Activated CD8-positive, alpha-beta memory T cell treated with anti-CD3 and anti-CD28 coated beads, Interleukin-2, amount 50 U/mL, for 4 hours (primary cell): ENCODE data around the gene CDCA5.

Source experiments
- DNase-seq: peaks from one replicate; pipeline ENCODE4 v3.0.0-alpha.2; 2020

CDCA5 gene, protein sequence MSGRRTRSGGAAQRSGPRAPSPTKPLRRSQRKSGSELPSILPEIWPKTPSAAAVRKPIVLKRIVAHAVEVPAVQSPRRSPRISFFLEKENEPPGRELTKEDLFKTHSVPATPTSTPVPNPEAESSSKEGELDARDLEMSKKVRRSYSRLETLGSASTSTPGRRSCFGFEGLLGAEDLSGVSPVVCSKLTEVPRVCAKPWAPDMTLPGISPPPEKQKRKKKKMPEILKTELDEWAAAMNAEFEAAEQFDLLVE

DNA sequence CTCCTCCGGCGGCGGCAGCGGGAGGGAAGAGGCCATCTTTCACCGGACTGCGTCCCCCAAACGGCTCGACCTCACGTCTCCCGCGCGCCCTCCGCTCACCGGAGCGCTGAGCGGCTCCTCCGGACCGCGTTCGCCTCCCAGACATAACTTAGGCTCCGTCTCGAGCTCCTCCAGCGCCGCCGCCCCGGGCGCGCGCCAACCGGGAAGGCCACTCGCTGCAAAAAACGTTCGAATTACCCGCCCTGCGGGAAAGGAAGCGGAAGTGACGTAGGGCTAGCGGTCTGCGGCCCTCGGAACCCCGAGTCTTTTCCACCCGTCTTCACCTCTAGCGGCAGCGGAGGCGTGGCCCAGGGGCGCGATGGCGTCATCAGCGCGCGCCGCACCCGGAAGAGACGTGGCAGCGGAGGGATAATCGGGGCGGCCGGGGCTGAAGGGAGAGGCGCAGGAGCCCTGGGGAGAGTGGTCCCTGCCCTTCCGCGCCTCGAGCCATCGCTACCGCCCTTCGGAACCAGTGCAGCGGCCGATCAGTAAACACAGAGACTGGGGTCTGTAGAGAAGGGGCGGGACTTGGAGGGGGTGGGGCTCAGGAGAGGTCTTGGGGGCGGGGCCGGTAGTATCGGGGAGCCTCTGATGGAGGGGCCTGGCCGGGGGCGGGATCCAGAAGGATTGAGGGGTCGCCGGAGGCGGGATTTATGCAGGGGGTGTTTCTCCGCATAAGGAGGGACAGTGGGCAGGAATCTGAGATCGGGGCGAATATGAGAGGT, at the start of gene CDCA5, which contains the start of gene ZFPL1:
TSS of gene CDCA5 (minus strand) at position 207 of the 764 bp plus-strand sequence. CDS start at position 145, 62 bp downstream.
TSS of gene ZFPL1 (plus strand) at position 389 of the 764 bp plus-strand sequence. CDS start 477 bp downstream, outside the sequence.
- DNase-seq, result peak; percentile 96

DNA sequence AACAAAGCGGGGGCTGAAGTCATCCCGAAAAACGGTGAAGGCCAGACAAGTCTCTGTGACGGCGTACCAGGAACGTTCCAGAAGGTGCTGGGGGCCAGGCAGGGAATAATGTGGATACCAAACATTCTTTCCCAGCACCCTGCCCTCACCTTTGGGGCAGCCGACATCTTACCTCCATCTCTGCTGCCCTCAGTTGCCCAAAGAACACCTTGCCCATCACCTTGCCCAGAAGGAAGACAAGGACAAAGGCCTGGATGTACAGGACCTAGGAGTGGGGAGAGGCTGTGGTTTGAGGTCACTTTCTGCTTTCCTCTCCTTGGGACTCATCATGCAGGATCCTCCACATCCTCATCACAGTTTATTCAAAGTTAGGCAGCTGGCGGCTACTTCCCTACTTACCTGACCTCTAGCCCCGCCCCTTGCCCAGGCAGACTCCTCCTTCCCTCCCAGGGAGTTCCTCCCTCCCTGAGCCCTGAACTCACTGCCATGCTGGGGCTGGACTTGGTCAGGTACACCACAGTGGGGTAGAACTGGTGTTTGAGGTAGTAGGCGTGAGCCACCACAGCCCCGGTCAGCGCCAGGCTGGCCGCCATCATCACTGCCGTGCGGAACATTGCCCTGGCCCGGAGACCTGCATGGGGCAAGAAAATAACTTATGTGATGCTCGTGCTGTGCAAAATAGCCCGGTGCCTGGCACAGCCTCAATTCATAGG, 49.3 kb upstream of the CDCA5 start:
- no peak for DNase-seq

DNA sequence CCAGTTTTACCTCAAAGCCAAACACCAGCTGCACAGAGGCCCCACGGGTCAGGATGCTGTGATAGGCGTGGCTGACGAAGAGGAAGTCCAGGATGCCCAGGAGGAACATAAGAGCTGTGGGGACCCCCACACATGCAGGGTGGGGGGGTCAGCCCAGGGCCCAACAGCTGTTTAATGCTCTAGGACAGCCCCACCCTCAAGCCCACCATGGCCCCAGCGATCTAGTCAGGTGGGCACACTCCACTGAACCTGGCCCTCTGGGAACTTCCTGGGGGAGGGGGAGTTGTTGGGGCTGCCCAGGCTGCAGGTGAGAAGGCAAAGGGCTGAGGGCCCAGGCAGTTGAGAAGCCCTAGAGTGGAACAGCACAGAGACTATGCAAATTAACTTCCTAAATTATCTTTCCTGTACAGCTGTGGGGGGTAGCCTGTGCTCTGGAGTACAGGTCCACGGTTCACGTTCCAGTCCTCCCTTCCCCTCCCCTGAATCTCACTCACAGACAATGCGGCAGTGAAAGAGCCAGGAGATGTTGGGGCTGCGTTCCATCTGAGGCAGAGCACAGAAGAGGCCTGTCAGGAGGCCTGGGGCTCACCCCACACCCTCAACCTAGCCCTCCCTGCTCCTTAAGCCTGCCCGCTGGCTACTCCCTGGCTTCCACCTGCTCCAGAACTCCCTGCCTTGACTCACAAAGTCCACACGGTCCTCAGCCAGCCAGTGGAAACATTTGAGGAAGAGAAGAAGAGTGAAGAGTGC, 48.6 kb upstream of the CDCA5 start:
- no peak for DNase-seq

DNA sequence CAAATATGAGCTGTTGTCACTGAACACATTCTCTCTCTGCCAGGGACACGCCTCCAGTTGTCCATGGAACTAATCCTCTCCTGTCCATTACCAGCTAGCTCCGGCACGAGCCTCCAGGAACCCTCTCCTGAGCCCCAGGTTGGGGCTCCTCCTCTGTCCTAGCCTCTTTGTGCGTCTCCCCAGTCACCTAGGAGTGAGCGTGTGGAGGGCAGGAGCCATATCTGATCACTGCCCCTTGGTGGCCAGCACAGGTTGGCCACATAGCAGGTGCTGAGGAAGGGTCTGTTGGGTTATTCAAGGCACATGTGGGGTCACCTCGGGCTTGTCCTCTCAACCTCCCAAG, 48.0 kb upstream of the CDCA5 start:
- no peak for DNase-seq

DNA sequence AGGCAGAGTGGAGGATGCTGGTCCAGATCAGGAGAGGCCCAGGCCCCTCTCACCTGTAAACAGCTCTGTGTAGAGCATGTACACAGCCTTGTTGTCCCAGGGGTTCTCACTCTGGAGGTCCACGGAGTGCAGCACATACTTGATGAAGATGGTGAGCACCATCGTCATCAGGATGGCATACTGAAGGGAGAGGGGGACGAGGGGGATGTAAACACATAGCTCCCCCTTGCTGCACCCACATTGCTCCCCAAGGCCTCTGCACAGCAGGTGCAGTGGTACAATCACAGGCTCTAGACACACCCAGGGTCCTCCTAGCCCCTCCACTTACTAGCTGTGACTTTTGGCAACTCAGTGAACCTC, 47.6 kb upstream of the CDCA5 start:
- no peak for DNase-seq

DNA sequence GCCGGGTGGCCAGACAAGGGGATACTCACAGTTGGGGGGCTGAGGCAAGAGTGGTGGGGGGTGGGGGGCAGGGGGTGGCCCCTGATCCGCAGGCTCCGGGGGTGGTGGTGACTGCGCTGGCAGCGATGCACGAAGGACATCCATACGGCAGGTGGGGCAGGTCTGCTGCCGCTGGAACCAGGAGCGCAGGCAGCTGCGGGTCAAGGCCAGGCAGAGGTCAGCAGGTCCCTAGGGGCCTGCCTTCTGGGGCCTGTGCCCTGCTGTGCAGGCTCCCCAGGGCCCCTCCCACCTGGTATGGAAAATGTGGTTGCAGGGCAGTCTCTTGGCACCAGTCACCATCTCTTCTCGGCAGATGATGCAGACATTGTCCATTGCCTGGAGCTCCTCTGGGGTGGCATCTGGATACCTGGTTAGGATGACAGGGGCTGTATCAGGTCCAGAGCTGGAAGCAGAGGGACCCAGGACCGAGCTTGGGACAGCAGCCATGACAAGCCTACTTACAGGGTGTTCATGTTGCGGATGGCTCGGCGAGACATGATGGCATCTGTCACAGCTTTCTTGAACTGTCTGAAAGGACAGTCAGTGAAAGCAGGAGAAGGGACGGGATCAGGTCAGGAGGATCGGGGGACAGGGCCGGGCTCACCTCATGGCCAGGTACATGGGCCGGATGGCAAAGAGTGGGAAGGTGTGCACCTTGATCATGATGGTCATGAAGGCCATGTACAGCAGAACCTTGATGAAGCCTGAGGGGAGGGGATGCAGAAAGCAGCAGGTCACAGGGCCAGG, 47.0 kb upstream of the CDCA5 start:
- DNase-seq, result no peak

DNA sequence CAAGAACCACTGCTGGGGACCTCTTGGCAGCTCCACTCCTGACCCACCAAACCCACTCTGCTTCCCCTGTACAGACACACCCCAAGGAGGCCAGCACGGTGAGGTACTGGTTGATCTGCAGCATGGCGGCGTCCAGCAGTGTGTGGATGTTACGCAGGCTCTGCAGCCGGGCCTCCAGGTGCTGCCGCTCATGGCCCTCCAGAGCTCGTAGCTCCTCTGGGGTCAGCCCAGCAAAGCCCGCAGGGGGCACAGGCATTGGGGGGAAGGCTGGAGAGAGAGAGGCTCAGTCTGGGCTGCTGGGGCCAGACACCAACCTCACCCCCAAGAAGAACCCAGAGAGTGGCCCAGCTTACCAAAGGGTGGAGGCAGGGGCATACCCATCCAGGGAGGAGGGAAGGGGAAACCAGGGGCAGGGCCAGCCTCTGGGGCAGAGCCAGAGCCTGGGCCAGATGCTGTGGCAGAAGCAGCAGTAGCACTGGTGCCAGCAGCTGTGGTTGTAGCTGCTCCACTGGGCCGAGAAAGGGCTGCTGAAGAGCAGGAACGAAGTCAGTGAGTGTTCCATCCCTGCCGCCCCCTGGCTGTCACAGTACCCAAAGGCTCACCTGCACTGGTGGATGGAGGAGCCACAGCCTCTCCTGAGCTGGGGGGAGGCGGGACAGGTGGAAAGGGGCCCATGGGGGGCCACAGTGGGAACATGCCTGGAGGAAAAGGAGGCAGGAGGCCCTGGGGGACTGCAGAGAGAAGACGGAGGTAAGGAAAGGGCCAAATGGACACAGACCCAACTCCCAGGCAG, 46.0 kb upstream of the CDCA5 start:
- no peak for DNase-seq

DNA sequence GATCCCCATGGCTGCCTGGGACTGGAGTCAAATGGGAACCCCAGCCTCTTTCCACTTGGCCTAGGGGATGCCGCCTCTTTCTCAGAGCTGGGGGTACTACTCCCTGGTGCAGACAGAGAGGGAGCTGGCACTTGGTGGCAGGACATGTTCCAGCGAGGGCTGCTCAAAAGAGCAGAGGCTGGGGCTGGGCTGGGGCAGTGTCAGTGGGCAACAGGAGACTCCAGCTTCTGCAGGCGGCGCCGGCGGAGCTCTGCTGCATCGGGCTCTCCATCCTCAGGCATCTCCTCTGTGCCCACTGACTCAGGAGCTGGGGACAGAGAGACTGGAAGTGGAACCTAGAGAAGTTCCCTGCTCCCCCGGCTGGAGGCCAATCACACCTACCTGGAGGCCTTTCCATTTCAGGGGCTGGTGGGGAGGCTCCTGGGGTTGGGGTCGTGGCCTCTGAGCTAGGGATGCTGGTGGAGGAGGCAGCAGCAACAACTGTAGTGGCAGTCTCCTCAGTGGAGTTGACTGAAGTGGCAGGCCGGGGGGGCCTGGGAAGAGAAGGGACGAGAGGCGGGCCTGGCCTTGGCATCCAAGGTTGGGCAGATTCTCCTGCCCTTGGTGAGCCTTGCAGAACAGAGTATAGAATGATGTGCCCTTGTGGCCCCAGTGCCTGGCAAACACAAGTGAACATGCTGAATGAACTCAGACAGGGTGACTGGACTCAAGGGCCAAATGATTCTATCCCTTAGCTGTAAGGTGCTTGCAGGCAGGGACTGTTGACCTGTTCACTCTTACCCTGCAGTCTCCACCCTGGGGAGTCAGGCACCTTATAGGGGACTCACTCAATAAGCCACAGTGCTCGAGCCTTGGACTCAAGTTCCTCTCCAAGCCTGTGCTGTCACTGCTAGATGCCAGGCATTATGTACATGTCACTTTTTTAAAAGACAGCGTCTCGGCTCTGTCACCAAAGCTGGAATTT, 44.6 kb upstream of the CDCA5 start:
- DNase-seq, result no peak

DNA sequence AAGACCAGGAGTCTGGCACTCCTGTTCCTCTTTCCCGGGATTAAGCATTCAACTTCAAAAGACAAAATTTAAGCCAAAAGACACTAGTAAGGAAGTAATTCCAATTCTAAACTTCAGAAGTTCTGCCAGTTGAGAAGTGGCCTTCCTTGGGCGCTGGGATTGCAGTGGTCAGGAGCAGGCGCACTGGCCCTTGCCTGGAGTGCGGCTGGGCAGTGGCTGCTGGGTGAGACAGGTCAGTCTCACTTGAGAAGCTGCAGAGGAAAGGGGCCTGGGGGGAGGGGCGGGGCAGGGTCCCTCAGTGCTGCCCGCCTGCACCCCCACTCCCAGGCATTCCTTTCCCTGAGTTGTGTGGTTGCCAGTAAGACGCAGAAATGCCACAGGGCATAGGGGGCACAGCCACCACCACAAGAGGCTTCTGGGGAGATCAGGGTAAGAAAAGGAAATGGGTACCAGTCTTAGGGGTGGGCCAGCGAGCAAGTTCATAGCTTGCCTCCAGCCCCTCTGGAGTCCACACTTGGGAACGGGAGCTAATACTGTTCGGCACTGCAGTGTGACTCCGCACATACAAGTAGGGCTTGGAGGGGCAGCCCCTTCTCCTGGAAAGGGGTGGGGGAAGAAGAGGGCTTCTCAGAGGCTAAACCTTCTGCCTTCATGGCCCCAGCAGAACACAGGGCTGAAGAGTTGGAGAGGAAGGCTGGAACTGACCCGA, 43.8 kb upstream of the CDCA5 start:
- no peak for DNase-seq

DNA sequence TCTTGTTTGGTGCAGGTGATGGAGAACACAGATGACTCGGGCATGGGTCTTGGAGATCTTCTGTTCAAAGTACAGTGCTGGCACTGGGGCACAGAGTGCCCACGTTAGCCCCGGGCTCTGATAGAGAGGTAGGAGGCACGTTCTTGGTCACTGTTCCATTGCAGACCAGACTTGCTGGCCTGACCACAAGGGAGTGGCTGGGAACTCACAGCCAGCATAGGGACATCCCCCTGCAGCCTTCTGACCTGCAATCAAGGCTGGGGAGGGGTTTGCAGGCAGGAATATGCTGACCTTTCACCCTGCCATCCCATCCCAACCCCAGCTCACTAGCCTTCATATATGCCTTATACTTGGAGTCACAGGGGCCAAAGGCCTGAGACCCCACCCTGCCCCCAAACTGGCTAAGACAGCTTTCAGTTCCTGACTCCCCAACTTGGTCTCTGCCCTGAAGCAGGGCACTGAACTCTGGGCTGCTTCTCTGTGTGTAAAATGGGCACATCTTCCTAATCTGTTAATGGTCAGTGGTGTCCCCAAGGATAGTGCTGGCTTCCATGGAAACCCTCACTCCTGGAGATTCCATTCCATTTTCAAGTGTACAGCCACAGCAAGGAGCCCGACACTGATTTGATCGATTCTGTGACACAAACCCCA, 42.9 kb upstream of the CDCA5 start:
- no peak for DNase-seq

DNA sequence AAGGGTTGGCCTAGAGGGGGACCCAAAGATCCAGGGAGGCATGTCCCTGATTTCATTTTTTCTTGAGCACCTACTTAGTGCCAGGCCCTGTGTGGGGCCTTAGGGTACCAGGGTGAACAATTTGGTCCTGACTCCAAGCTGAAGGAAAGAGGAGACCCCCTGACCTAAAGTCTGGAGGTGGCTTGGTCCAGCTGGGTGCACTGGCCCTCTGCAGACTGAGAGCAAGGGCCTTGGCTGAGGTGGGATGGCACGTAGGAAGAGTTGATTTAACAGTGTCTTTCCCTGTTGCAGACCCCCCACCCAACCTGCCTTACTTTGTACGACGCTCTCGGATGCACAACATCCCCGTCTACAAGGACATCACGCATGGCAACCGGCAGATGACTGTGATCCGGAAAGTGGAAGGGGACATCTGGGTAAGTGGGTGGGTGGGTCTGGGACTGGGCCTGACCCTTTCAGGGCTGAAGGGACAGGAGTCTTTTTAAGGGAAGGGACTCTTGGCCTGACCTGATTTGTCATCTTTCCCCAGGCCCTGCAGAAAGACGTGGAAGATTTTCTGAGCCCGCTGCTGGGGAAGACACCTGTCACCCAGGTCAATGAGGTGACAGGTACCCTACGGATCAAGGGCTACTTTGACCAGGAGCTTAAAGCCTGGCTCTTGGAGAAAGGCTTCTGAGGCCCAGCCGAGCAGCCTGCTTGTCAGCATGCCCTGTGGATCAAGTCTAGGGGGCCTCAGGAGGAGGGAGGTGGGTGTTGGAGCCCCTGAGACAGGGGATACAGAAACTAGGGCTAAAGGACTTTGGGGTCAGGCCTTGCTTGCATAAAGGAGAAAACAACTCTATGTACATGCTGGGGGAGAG, 41.6 kb upstream of the CDCA5 start:
- no peak for DNase-seq

DNA sequence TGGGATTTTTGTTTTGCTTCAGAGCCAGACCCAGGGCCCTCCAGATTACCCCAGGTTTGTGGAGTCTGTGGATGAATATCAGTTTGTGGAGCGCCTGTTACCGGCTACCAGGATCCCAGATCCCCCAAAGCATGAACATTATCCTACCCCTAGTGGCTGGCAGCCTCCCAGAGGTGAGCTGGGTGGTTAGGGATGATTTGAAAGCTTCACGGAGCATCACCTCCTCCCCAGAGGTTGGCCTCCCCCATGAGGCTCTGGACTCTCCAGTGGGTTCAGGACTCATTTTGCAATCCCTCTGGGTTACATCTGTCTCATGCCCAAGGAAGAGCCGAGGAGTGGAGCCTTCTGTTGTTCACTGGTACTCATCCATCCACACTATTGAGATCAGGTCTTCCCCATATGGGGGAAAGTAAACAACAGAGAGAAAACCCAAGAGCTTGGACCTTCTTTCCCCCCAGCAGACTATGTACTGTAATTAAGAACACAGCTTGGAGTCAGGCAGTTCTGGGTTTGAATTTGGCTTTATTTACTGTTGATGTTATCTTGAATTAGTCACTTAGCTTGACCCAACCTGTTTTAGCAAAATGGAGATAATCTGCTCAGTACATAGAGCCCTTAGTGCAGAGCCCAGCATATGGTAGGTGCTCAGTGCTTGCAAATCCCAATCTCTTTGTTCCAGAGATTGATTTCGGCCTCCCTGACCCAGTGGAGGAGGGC, 40.8 kb upstream of the CDCA5 start:
- no peak for DNase-seq

DNA sequence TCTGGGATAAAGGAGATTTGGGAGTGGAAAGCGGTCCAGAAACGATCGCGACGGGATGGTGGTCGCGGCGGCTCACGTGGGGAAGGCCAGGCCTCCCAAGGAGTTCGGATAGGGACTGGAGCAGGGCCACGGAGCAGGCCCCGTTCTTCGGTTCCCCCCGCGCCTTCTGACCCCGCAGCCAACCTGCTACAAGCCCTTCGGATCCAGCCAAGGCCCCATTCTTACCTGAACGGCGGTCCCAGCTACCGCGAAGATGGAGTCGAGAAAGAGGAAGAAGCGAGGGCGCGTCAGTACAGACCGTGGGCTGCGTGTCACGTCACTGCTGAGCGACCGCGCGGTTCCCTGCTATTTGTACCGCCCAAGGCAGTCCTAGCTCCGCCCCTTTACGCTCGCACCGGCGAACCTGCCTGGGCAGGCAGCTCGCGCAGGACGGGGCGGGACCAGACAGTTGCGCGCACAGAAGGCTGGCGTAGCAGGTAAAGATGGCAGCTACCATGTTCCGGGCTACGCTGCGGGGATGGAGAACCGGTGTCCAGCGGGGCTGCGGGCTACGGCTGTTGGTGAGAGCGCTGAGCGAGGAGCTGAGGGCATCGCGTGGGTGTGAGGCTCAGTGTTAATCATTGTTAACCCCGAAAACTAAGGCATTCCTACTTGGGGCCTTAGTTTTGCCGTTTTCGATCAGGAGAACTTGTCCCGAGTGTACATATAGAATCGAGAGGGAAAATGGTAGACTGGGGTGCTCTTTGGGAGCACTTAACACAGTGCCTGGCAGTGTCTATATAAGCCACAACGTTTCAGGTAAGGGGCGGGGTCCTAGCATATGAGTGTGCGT, 38.2 kb upstream of the CDCA5 start, which contains the start of the genes FAU and MRPL49:
TSS of gene FAU (minus strand) at position 270 of the 832 bp plus-strand sequence. CDS start 321 bp downstream, outside the sequence.
TSS of gene MRPL49 (plus strand) at position 457 of the 832 bp plus-strand sequence. CDS start at position 483, 26 bp downstream.
- DNase-seq, result peak; percentile 99

DNA sequence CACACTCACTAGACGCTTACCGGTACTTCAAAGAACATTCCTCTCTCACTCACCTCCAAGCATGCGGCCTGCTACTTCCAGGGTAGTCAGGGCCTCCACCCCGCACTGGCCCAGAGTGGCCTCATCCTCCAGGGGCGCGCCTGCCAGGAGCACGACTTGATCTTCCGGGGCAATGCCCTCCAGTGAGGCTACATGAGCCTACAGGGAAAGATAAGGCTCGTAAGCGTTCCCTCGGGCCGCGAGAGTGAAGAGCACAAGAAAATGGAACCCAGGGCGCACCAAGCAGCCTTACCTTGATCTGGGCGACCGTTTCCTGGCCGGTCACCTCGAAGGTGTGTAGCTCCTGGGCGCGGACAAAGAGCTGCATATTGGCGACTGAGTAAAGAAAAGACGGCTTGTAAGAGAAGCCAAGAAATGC, 37.6 kb upstream of the CDCA5 start:
- no peak for DNase-seq

DNA sequence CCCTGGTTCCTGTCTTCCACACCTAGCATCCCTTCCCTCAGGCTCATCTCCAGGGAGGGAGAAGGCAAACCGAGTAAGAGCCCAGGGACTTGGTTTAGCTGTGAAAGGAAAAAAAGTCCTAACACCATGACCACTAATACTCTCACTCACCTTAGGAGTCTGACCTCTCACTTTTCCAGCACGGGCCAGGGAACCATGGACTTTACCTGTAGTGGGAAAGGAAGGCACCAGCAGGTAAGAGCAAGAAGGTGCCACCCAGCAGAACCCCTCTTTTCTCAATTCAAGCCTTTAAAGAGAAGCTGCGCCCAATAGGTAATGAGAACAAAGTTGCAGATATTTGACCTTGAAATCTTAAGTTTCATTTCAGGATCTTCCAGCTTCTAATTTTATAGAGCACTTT, 37.0 kb upstream of the CDCA5 start:
- DNase-seq, result no peak

DNA sequence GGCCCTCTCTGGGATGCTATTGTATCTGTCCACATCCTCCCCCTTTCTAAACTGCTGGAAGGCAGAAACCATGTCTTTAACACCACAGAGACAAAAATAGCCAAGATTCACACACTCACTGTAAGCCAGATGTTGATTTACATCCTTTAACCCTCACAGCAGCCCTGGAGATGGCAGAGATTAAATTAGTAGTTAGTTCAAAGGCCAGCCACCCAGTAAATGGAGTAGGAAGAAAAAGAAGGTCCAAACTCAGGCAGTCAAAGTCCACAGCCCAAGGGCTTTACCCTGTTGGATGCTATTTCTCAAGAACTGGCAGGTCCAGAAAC, 35.8 kb upstream of the CDCA5 start:
- no peak for DNase-seq
